Heart left ventricle (tissue), 13 donors: Measurements from ENCODE around the gene PCDHB1.

ENCODE experiments used
- POLR2A ChIP-seq, 2 donors: fragments of 450-650 bp; IDR thresholded peaks; one replicate each; pipeline ENCODE4 v1.6.1; 2017; ENCODE audit warnings: antibody characterized with exemption in 2 of 2, mild to moderate bottlenecking in 2 of 2, moderate library complexity in 2 of 2
- TF ChIP-seq, protein P1 (sequence below), 12 donors: fragments of 200-600 bp; sonication (generic) in 4 of 12; IDR thresholded peaks; one replicate each; pipeline versions ENCODE4 v1.5.0 to v1.8.0; 2018 to 2022; ENCODE audit warnings: antibody characterized with exemption in 12 of 12, mild to moderate bottlenecking in 5 of 12
- donor health status: ischemic (EF 13 %, LVEDD 7.1; RV severe dilation, severe dysfunction).
- donor health status: DM: no; HTN: yes; CAD: no.
- donor health status: DM: no; HTN: no; CAD: no.
- donor health status: ischemic (EF 25% LVEDD 6.9; RV normal size, moderate dysfunction).
- donor health status: ischemic (EF 25% LVEDD 5.7; RV mildly dilated, moderate dysfunction).
- donor health status: ischemic (EF 35%, LVEDD 5.7; RV mildly dilated, moderate dysfunction).
- donor health status: nonischemic (EF 11% LVEDD 7.7; RV severe dilation, severe dysfunction).
- donor health status: DM: yes; HTN: yes; CAD: no.
- donor health status: PGD.
- donor health status: ischemic (EF 29% LVEDD 5.4; RV normal size, mild dysfunction).
- donor health status: nonischemic (EF 23%, LVEDD 6.1; RV moderate dilation, normal function).

DNA sequence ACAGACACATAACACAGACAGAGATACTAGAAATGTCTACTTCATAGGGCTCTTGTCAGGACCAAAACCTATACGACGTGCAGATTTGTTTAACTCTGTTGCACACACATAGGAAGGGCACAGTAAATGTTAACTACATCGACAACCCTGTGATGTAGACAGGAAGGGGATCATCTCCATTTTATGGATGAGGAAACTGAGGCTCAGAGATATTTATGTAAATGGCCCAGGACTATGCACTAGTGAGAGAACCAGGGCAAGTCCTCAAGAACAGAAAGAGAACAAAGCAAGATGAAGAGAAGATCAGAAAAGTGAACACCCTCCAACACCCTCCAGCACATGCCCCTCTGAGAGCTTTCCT, 48.6 kb upstream of the PCDHB1 start:
- TF ChIP-seq, protein P1, sequence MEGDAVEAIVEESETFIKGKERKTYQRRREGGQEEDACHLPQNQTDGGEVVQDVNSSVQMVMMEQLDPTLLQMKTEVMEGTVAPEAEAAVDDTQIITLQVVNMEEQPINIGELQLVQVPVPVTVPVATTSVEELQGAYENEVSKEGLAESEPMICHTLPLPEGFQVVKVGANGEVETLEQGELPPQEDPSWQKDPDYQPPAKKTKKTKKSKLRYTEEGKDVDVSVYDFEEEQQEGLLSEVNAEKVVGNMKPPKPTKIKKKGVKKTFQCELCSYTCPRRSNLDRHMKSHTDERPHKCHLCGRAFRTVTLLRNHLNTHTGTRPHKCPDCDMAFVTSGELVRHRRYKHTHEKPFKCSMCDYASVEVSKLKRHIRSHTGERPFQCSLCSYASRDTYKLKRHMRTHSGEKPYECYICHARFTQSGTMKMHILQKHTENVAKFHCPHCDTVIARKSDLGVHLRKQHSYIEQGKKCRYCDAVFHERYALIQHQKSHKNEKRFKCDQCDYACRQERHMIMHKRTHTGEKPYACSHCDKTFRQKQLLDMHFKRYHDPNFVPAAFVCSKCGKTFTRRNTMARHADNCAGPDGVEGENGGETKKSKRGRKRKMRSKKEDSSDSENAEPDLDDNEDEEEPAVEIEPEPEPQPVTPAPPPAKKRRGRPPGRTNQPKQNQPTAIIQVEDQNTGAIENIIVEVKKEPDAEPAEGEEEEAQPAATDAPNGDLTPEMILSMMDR (IDR thresholded peaks at IDR 0.05): no peak
- TF ChIP-seq POLR2A (IDR thresholded peaks at IDR 0.05): no peak
